MM.1S (cell line): ENCODE data around the gene IL17D.
"Not testable (repeated sequence)": the region's sequence is repeated elsewhere in the genome, so short reads cannot be mapped to it uniquely, and the experiment has no call there.

Source experiments
- DNase-seq: peaks from one replicate; pipeline ENCODE4 v3.0.0-alpha.2; 2015
- H2AFZ ChIP-seq: fragments of 300-600 bp; sonication (generic); 2 replicates; pipeline ENCODE4 v1.6.0; 2016; ENCODE audit warnings: antibody characterized with exemption, low read length
- H3F3A ChIP-seq: fragments of 300-600 bp; sonication (generic); 2 replicates; pipeline ENCODE4 v1.6.1; 2016; ENCODE audit warnings: mild to moderate bottlenecking, antibody characterized with exemption, low read length, moderate library complexity, mixed read lengths; ENCODE audit not compliant: insufficient read depth
- H3K27ac ChIP-seq: fragments of 300-600 bp; sonication (generic); 2 replicates; pipeline ENCODE4 v1.5.1; 2016; ENCODE audit warnings: mild to moderate bottlenecking, low read length
- H3K27me3 ChIP-seq: fragments of 300-600 bp; sonication (generic); replicated peaks from 2 replicates; pipeline ENCODE4 v1.6.0; 2016; ENCODE audit warnings: low read length; ENCODE audit not compliant: insufficient read depth
- H3K36me3 ChIP-seq: fragments of 300-600 bp; sonication (generic); replicated peaks from 2 replicates; pipeline ENCODE4 v1.6.1; 2016; ENCODE audit warnings: mild to moderate bottlenecking, low read length, mixed read lengths; ENCODE audit not compliant: insufficient read depth
- H3K4me1 ChIP-seq: fragments of 300-600 bp; sonication (generic); 2 replicates; pipeline ENCODE4 v1.6.1; 2016; ENCODE audit warnings: low read length, mixed read lengths
- H3K4me2 ChIP-seq: fragments of 300-600 bp; sonication (generic); 2 replicates; pipeline ENCODE4 v1.6.0; 2016; ENCODE audit warnings: low read depth, low read length
- H3K4me3 ChIP-seq: fragments of 300-600 bp; sonication (generic); 2 replicates; pipeline ENCODE4 v1.5.1; 2016; ENCODE audit warnings: low read length, mixed read lengths
- H3K79me2 ChIP-seq: fragments of 300-600 bp; sonication (generic); 2 replicates; pipeline ENCODE4 v1.6.1; 2016; ENCODE audit warnings: mixed run types, low read length, mixed read lengths
- H3K9ac ChIP-seq: fragments of 300-600 bp; sonication (generic); 2 replicates; pipeline ENCODE4 v1.6.1; 2016; ENCODE audit warnings: low read length, mixed read lengths
- H3K9me2 ChIP-seq: fragments of 300-600 bp; sonication (generic); replicated peaks from 2 replicates; pipeline ENCODE4 v1.6.1; 2016; ENCODE audit warnings: mild to moderate bottlenecking, low read length, mixed read lengths; ENCODE audit not compliant: insufficient read depth
- H3K9me3 ChIP-seq: fragments of 300-600 bp; sonication (generic); replicated peaks from 2 replicates; pipeline ENCODE4 v1.6.1; 2016; ENCODE audit warnings: mild to moderate bottlenecking, low read length, mixed read lengths; ENCODE audit not compliant: insufficient read depth
- H4K20me1 ChIP-seq: fragments of 300-600 bp; sonication (generic); 2 replicates; pipeline ENCODE4 v1.6.1; 2016; ENCODE audit warnings: mild to moderate bottlenecking, low read length, moderate library complexity, mixed read lengths; ENCODE audit not compliant: insufficient read depth
- EZH2 ChIP-seq: fragments of 300-600 bp; sonication (generic); optimal IDR thresholded peaks from 2 replicates; pipeline ENCODE3; 2017; ENCODE audit warnings: low read depth, mild to moderate bottlenecking, antibody characterized with exemption, low read length, mixed read lengths
- EZH2phosphoT487 ChIP-seq: fragments of 300-600 bp; sonication (generic); IDR thresholded peaks from 2 replicates; pipeline ENCODE4 v1.6.1; 2018; ENCODE audit warnings: antibody characterized with exemption, low read length
- TF ChIP-seq, protein P1 (sequence below): fragments of 300-600 bp; sonication (generic); IDR thresholded peaks from 2 replicates; pipeline ENCODE4 v1.5.1; 2016; ENCODE audit warnings: antibody characterized with exemption, low read length, mixed read lengths

Gene IL17D

DNA sequence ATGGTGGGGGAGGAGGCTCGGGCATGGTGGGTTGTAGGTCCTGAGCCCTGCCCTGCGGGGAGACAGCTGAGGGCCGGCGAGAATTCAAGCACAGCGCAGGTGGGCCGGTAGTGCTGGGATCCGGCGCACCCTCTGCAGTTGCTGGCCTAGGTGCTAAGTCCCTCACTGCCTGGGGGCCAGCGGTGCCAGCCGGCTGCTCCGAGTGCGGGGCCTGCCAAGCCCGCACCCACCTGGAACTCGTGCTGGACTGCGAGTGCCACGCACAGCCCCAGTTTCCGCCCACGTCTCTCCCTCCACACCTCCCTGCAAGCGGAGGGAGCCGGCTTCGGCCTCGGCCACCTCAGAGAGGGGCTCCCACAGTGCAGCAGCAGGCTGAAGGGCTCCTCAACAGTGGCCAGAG, 36.5 kb downstream of the IL17D start:
- Histone ChIP-seq H3K27ac (no peak overlapping the region), H3K4me2 (no peak overlapping the region), H3K4me3 (no peak overlapping the region), H2AFZ (no peak overlapping the region), H3F3A (no peaks in the 10 kb centered on the region), H3K36me3 (no peaks in the 10 kb centered on the region), H3K9ac (no peak overlapping the region), H3K27me3 (no peaks in the 10 kb centered on the region), H4K20me1 (no peaks in the 10 kb centered on the region), H3K9me2 (no peaks in the 10 kb centered on the region), H3K9me3 (no peaks in the 10 kb centered on the region), H3K4me1 (no peaks in the 10 kb centered on the region), H3K79me2 (no peaks in the 10 kb centered on the region)
- TF ChIP-seq EZH2, result no peak
- no peak for TF ChIP-seq EZH2phosphoT487
- TF ChIP-seq, protein P1, sequence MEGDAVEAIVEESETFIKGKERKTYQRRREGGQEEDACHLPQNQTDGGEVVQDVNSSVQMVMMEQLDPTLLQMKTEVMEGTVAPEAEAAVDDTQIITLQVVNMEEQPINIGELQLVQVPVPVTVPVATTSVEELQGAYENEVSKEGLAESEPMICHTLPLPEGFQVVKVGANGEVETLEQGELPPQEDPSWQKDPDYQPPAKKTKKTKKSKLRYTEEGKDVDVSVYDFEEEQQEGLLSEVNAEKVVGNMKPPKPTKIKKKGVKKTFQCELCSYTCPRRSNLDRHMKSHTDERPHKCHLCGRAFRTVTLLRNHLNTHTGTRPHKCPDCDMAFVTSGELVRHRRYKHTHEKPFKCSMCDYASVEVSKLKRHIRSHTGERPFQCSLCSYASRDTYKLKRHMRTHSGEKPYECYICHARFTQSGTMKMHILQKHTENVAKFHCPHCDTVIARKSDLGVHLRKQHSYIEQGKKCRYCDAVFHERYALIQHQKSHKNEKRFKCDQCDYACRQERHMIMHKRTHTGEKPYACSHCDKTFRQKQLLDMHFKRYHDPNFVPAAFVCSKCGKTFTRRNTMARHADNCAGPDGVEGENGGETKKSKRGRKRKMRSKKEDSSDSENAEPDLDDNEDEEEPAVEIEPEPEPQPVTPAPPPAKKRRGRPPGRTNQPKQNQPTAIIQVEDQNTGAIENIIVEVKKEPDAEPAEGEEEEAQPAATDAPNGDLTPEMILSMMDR, result no peak
- no peak for DNase-seq

GRCh38 chr13:20743830-20744404, 40.4 kb downstream of the IL17D start:
- H3K27ac ChIP-seq, H3K4me1 ChIP-seq: not testable (repeated sequence)

DNA sequence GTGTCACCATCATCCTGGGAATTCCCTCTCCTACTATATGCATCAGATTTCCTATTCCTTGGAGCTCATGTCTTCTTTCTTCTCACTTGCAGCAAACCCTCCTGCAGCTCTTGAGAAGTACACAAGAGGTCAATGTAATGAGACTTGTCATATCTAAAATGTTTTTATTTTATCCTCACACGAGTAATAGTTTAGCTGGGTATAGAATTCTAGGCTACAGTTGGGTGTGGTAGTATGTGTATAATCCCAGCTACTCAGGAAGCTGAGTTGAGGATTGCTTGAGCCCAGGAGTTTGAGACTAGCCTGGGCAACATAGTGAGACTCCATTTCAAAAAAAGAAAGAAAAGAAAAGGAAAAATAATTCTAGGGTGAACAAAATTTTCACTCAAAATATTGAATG, 45.9 kb downstream of the IL17D start:
- Histone ChIP-seq H3K4me1 (no peaks in the 10 kb centered on the region), H3K4me3 (no peak overlapping the region), H2AFZ (no peak overlapping the region), H3K4me2 (no peak overlapping the region), H3K79me2 (no peaks in the 10 kb centered on the region), H3F3A (no peaks in the 10 kb centered on the region), H3K9ac (no peak overlapping the region), H3K27me3 (no peaks in the 10 kb centered on the region), H3K9me3 (no peaks in the 10 kb centered on the region), H4K20me1 (no peaks in the 10 kb centered on the region), H3K9me2 (no peaks in the 10 kb centered on the region), H3K27ac (no peak overlapping the region), H3K36me3 (no peaks in the 10 kb centered on the region)
- no peak for DNase-seq
- TF ChIP-seq EZH2 (no peak), EZH2phosphoT487 (no peak)
- TF ChIP-seq, protein P1, result no peak

More at GRCh38 chr13:20743830-20744404, 40.4 kb downstream of the IL17D start:
- not testable (repeated sequence) for H4K20me1 ChIP-seq, H2AFZ ChIP-seq, DNase-seq, H3K9me3 ChIP-seq, H3K79me2 ChIP-seq, H3K4me3 ChIP-seq, H3K4me2 ChIP-seq, H3K9ac ChIP-seq, H3K36me3 ChIP-seq, H3F3A ChIP-seq, H3K9me2 ChIP-seq, H3K27me3 ChIP-seq

- no peaks in the 10 kb centered on the region for H3K27me3 ChIP-seq
- no peak overlapping the region for H3K9ac ChIP-seq
- H3K9me2 ChIP-seq, result no peaks in the 10 kb centered on the region
- no peaks in the 10 kb centered on the region for H3K9me3 ChIP-seq
- H2AFZ ChIP-seq, result no peak overlapping the region
- TF ChIP-seq, protein P1, result no peak
- TF ChIP-seq EZH2 (no peak), EZH2phosphoT487 (no peak)
- no peaks in the 10 kb centered on the region for H4K20me1 ChIP-seq
- H3K4me1 ChIP-seq, result no peaks in the 10 kb centered on the region
- DNase-seq, result no peak
- no peaks in the 10 kb centered on the region for H3K36me3 ChIP-seq
- H3F3A ChIP-seq, result no peaks in the 10 kb centered on the region
- H3K4me2 ChIP-seq, result no peak overlapping the region
- H3K4me3 ChIP-seq, result no peak overlapping the region
- H3K27ac ChIP-seq, result no peak overlapping the region
- no peaks in the 10 kb centered on the region for H3K79me2 ChIP-seq
Measured at GRCh38 chr13:20754009-20754408, 50.5 kb downstream of the IL17D start.
